ENCODE data around the gene TPCN2.

Gene TPCN2

DNA sequence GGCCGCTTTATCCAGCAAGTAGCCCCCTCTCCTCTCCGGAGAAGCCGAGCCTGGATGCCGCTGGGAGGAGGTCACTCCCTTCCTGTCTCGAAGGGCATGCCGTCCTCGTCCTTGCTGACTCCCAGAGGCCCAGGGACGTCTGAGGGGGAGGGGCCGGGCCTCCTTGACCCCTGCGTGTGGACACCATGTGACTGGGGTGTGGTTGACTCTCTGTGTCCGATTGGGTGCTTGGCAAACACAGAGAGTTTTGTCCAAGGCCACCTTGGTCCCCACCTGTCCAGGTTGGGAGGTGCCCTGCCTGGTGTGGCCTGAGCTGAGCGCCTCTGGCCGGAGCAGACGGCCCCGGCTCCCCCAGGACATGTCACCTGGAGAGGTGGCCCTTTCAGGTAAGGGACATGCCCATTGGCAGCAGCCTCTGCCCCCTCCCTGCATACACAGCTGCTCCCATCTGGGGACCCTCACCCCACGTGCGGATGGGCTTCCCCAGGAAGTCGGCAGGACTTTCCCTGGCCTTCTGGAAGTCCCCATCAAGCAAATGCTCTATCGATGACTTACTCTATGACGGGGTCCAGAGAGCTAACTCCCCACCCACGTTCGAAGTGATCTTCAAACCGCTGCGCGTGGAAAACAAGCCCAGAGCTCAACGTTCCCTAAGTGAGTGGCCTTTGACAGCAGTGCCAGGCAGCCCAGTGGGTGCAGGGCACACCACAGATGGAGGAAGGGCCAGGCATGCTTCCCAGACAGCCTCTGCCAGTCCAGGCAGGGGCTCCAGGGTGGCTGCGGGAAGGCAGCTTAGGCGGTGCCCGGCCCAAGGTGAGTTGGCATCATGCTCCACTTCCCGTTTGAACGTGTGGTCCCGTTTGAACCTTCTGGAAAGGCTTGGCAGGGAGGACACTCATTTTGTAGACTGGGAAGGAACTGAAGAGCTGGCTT is 106.8 kb downstream of the TPCN2 start, which contains the start of gene SMIM38:
SMIM38 (plus strand) TSS at position 634 of the 933 bp plus-strand sequence. CDS start 1,912 bp downstream, outside the sequence.
- ATAC-seq: no peak

DNA sequence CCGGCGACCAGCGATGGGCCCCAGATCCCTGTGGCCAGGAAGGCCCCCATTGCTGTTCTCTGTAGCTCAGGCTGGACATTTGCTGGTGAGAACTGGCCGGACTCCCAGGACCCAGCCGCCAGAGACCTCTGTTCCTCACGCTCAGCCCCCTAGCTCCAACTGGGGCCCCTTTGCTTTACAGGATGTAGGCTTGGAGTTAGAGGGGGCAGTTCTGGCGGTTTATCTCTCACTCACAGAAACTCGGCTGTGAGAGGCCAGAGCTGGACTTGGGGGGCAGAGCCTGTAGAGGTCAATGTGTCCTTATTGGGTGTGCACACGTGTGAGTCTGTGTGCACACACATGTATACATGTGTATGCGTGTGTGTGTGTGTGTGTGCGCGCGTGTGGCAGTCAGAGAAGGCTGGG is 107.5 kb downstream of the TPCN2 start:
- no peak for ATAC-seq
- TF ChIP-seq, protein P1, sequence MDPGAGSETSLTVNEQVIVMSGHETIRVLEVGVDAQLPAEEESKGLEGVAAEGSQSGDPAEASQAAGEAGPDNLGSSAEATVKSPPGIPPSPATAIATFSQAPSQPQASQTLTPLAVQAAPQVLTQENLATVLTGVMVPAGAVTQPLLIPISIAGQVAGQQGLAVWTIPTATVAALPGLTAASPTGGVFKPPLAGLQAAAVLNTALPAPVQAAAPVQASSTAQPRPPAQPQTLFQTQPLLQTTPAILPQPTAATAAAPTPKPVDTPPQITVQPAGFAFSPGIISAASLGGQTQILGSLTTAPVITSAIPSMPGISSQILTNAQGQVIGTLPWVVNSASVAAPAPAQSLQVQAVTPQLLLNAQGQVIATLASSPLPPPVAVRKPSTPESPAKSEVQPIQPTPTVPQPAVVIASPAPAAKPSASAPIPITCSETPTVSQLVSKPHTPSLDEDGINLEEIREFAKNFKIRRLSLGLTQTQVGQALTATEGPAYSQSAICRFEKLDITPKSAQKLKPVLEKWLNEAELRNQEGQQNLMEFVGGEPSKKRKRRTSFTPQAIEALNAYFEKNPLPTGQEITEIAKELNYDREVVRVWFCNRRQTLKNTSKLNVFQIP (CRISPR knock-in tag; IDR thresholded peaks at IDR 0.05; ENCODE audit: borderline replicate concordance, low read depth): no peak
- TF ChIP-seq, protein P2, sequence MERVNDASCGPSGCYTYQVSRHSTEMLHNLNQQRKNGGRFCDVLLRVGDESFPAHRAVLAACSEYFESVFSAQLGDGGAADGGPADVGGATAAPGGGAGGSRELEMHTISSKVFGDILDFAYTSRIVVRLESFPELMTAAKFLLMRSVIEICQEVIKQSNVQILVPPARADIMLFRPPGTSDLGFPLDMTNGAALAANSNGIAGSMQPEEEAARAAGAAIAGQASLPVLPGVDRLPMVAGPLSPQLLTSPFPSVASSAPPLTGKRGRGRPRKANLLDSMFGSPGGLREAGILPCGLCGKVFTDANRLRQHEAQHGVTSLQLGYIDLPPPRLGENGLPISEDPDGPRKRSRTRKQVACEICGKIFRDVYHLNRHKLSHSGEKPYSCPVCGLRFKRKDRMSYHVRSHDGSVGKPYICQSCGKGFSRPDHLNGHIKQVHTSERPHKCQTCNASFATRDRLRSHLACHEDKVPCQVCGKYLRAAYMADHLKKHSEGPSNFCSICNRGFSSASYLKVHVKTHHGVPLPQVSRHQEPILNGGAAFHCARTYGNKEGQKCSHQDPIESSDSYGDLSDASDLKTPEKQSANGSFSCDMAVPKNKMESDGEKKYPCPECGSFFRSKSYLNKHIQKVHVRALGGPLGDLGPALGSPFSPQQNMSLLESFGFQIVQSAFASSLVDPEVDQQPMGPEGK (CRISPR knock-in tag; IDR thresholded peaks at IDR 0.05; ENCODE audit: borderline replicate concordance): no peak
- TF ChIP-seq RARB (CRISPR knock-in tag; IDR thresholded peaks at IDR 0.05): no peak
- TF ChIP-seq ISL1 (CRISPR knock-in tag; IDR thresholded peaks at IDR 0.05): no peak
- TF ChIP-seq, protein P3, sequence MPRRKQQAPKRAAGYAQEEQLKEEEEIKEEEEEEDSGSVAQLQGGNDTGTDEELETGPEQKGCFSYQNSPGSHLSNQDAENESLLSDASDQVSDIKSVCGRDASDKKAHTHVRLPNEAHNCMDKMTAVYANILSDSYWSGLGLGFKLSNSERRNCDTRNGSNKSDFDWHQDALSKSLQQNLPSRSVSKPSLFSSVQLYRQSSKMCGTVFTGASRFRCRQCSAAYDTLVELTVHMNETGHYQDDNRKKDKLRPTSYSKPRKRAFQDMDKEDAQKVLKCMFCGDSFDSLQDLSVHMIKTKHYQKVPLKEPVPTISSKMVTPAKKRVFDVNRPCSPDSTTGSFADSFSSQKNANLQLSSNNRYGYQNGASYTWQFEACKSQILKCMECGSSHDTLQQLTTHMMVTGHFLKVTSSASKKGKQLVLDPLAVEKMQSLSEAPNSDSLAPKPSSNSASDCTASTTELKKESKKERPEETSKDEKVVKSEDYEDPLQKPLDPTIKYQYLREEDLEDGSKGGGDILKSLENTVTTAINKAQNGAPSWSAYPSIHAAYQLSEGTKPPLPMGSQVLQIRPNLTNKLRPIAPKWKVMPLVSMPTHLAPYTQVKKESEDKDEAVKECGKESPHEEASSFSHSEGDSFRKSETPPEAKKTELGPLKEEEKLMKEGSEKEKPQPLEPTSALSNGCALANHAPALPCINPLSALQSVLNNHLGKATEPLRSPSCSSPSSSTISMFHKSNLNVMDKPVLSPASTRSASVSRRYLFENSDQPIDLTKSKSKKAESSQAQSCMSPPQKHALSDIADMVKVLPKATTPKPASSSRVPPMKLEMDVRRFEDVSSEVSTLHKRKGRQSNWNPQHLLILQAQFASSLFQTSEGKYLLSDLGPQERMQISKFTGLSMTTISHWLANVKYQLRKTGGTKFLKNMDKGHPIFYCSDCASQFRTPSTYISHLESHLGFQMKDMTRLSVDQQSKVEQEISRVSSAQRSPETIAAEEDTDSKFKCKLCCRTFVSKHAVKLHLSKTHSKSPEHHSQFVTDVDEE (CRISPR knock-in tag; IDR thresholded peaks at IDR 0.05): no peak
- no peak for TF ChIP-seq ZNF565 (CRISPR knock-in tag; conservative IDR thresholded peaks at IDR 0.05; ENCODE audit: low read depth)
- TF ChIP-seq GLIS3 (CRISPR knock-in tag; IDR thresholded peaks at IDR 0.05): no peak
- TF ChIP-seq ZFP3 (CRISPR knock-in tag; IDR thresholded peaks at IDR 0.05): no peak

More for the DNA sequence above, 106.8 kb downstream of the TPCN2 start, which contains the start of gene SMIM38:
- TF ChIP-seq ZFP3 (CRISPR knock-in tag; IDR thresholded peaks at IDR 0.05) (no peak), SNAI2 (CRISPR knock-in tag; IDR thresholded peaks at IDR 0.05) (no peak), ISL1 (CRISPR knock-in tag; IDR thresholded peaks at IDR 0.05) (no peak), ZC3H10 (CRISPR knock-in tag; IDR thresholded peaks at IDR 0.05) (no peak), RARB (CRISPR knock-in tag; IDR thresholded peaks at IDR 0.05) (no peak), ZFP30 (CRISPR knock-in tag; IDR thresholded peaks at IDR 0.05) (no peak), ZNF8 (CRISPR knock-in tag; IDR thresholded peaks at IDR 0.05) (no peak)

DNA sequence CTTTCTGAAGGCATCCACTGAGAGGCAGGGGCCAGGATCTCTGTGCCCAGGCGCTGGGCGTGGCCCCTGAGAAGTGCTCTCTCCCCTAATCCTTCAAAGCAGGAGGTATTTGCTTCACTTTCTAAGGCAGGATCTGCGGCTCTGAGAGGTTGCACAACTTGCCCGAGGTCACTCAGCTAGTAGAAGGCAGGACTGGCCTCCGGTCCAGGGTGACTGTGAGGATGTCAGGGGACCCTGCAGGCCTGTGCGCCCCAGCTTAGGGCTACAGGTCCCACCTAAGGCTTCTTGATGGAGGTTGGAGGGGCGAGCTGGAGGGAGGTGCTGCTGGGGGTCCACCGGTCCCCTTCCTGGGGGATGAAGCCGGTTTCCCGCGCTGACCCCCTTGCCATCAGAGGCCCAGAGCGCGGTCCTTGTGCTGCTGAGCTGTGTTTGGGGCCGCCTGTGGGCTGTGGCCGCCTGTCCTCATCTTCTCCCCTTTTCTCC is 108.0 kb downstream of the TPCN2 start:
- TF ChIP-seq SNAI2 (CRISPR knock-in tag; IDR thresholded peaks at IDR 0.05) (no peak), RARB (CRISPR knock-in tag; IDR thresholded peaks at IDR 0.05) (no peak), ZNF8 (CRISPR knock-in tag; IDR thresholded peaks at IDR 0.05) (no peak)
- ATAC-seq: peak; percentile 14; the same call in 2 of the 3 replicates

DNA sequence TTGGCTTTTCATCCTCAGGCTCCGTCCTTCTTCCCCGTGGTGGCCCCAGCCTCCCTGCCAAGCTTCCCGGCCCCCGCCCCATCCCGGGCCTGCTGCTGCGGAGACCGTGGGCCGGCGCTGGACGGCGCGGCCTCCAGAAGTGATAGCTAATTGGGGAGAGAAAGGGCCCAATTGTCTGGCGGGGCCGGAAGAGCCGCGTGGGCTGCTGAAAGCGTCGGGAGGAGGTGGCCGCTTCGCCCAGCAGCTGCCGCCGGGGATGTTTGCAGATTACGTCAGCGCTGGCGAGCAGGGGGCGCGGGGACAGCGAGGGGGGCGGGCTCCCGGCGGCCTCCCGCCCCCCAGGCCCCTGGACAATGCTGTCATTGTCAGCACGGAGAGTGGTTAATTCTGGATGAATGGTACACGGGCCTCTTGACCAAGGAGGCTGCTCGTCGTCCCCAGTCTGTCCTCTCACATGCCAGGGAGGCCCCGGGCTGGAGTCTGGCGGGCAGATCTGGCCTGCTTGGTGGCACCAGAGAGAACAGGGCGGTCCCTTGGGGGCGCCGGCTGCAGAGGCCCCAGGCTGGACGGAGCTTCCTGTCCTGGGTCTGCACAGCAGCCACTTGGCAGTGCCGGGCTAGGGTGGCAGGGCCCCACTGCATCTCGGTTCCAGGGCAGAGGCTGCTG is 108.6 kb downstream of the TPCN2 start:
- ATAC-seq: peak; percentile 70
- TF ChIP-seq ISL1 (CRISPR knock-in tag; IDR thresholded peaks at IDR 0.05) (no peak), ZFP3 (CRISPR knock-in tag; IDR thresholded peaks at IDR 0.05) (no peak), RARB (CRISPR knock-in tag; IDR thresholded peaks at IDR 0.05) (no peak), ZC3H10 (CRISPR knock-in tag; IDR thresholded peaks at IDR 0.05) (no peak), ZFP30 (CRISPR knock-in tag; IDR thresholded peaks at IDR 0.05) (no peak), CSDC2 (CRISPR knock-in tag; IDR thresholded peaks at IDR 0.05) (no peak), ESRRG (CRISPR knock-in tag; IDR thresholded peaks at IDR 0.05) (no peak), ARNTL (CRISPR knock-in tag; IDR thresholded peaks at IDR 0.05; ENCODE audit: borderline replicate concordance, low read depth) (no peak), BACH2 (CRISPR knock-in tag; IDR thresholded peaks at IDR 0.05; ENCODE audit: borderline replicate concordance) (no peak), GLIS3 (CRISPR knock-in tag; IDR thresholded peaks at IDR 0.05) (no peak), ZNF565 (CRISPR knock-in tag; conservative IDR thresholded peaks at IDR 0.05; ENCODE audit: low read depth) (no peak), PPARA (CRISPR knock-in tag; IDR thresholded peaks at IDR 0.05; ENCODE audit: borderline replicate concordance) (no peak), SNAI2 (CRISPR knock-in tag; IDR thresholded peaks at IDR 0.05) (no peak), ZNF70 (CRISPR knock-in tag; IDR thresholded peaks at IDR 0.05) (no peak; the same call in 1 of the 2 replicates)
- TF ChIP-seq, protein P2 (CRISPR knock-in tag; IDR thresholded peaks at IDR 0.05; ENCODE audit: borderline replicate concordance): 0 out of 2 replicates have a peak, but pooled peaks have one; percentile 53
- TF ChIP-seq, protein P3 (CRISPR knock-in tag; IDR thresholded peaks at IDR 0.05): 0 out of 2 replicates have a peak, but pooled peaks have one; percentile 19
- TF ChIP-seq, protein P4, sequence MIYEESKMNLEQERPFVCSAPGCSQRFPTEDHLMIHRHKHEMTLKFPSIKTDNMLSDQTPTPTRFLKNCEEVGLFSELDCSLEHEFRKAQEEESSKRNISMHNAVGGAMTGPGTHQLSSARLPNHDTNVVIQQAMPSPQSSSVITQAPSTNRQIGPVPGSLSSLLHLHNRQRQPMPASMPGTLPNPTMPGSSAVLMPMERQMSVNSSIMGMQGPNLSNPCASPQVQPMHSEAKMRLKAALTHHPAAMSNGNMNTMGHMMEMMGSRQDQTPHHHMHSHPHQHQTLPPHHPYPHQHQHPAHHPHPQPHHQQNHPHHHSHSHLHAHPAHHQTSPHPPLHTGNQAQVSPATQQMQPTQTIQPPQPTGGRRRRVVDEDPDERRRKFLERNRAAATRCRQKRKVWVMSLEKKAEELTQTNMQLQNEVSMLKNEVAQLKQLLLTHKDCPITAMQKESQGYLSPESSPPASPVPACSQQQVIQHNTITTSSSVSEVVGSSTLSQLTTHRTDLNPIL (CRISPR knock-in tag; IDR thresholded peaks at IDR 0.05; ENCODE audit: low read depth): no peak
